Stimulated activated CD4-positive, alpha-beta T cell treated with anti-CD3 and anti-CD28 coated beads, Interleukin-2, amount 100 ng/mL, for 24 hours (primary cell): ENCODE data around the gene ATP6V0D1.
"Not testable (repeated sequence)": the region's sequence is repeated elsewhere in the genome, so short reads cannot be mapped to it uniquely, and the experiment has no call there.

Experiments
- DNase-seq, 2 donors: peaks; one replicate each; pipeline ENCODE4 v3.0.0-alpha.2; 2020

ATP6V0D1 gene

GRCh38 chr16:67425061-67425460 is 55.9 kb downstream of the ATP6V0D1 start:
- no peak for DNase-seq

GRCh38 chr16:67424261-67424615 is 56.7 kb downstream of the ATP6V0D1 start:
- DNase-seq: no peak

- DNase-seq: no peak
Observed at GRCh38 chr16:67423611-67424260, 57.2 kb downstream of the ATP6V0D1 start.

- no peak for DNase-seq
Observed at GRCh38 chr16:67423015-67423414, 57.9 kb downstream of the ATP6V0D1 start.

- no peak for DNase-seq
Observed at GRCh38 chr16:67421030-67421429, 59.9 kb downstream of the ATP6V0D1 start.

- no peak for DNase-seq
Observed at GRCh38 chr16:67419931-67420330, 61.0 kb downstream of the ATP6V0D1 start.

GRCh38 chr16:67419502-67419901 is 61.5 kb downstream of the ATP6V0D1 start:
- DNase-seq: no peak

GRCh38 chr16:67417333-67418061 is 63.5 kb downstream of the ATP6V0D1 start:
- DNase-seq: no peak

- DNase-seq: peak; percentile 59 to 71
Observed at GRCh38 chr16:67415872-67416793, 64.8 kb downstream of the ATP6V0D1 start, which contains the start of gene ZDHHC1. TSS of gene ZDHHC1 (minus strand) at chr16:67416477. CDS start at chr16:67407775, 8,702 bp downstream.

GRCh38 chr16:67415421-67415820 is 65.5 kb downstream of the ATP6V0D1 start:
- DNase-seq: not testable (repeated sequence)

- no peak for DNase-seq
Observed at GRCh38 chr16:67413978-67414911, 66.7 kb downstream of the ATP6V0D1 start.

- DNase-seq: no peak
Observed at GRCh38 chr16:67412294-67412693, 68.7 kb downstream of the ATP6V0D1 start.

GRCh38 chr16:67411339-67411738 is 69.6 kb downstream of the ATP6V0D1 start:
- no peak for DNase-seq

GRCh38 chr16:67409631-67410030 is 71.3 kb downstream of the ATP6V0D1 start:
- no peak for DNase-seq

GRCh38 chr16:67407788-67408452 is 73.0 kb downstream of the ATP6V0D1 start:
- DNase-seq: no peak

GRCh38 chr16:67407176-67407787 is 73.7 kb downstream of the ATP6V0D1 start:
- no peak for DNase-seq

- DNase-seq: no peak
Observed at GRCh38 chr16:67406111-67406971, 74.6 kb downstream of the ATP6V0D1 start.

GRCh38 chr16:67405336-67405735 is 75.6 kb downstream of the ATP6V0D1 start:
- no peak for DNase-seq

- DNase-seq: no peak
Observed at GRCh38 chr16:67404740-67405226, 76.2 kb downstream of the ATP6V0D1 start.

- no peak for DNase-seq
Observed at GRCh38 chr16:67403976-67404555, 76.9 kb downstream of the ATP6V0D1 start.
